ENCODE measurements around the gene FOXP1. TPM values are rescaled to one million over a fixed set of nuclear protein-coding genes. Genes with fewer than 3 reads are reported as not detected.

Gene FOXP1
- polyA plus RNA-seq, 4 donors = 4.9 to 66.5 (median 15.3) TPM

GRCh38 chr3:71294919-71295318, 288.6 kb downstream of the FOXP1 start:
- no peak overlapping the region for H3K27ac ChIP-seq (ENCODE audit: low read depth in 1 of 3, low read length in 2 of 3)
- WGBS, 3 donors = 91 to 92% (median 92%) methylated on average over 7 of the region's 7 CpGs
- H3K4me3 ChIP-seq (ENCODE audit: low read depth in 1 of 3, low read length in 3 of 3) = no peak overlapping the region

GRCh38 chr3:71290301-71290700, 293.2 kb downstream of the FOXP1 start:
- 96 to 98% (median 98%) methylated on average over 2 of the region's 2 CpGs for WGBS, 3 donors
- H3K27ac ChIP-seq (ENCODE audit: low read depth in 1 of 3, low read length in 2 of 3) = no peak overlapping the region
- H3K4me3 ChIP-seq (ENCODE audit: low read depth in 1 of 3, low read length in 3 of 3) = no peak overlapping the region
- no peaks in the 10 kb centered on the region for H3K9me3 ChIP-seq (ENCODE audit: control insufficient read depth in 2 of 2, insufficient read depth in 1 of 2, low read depth in 1 of 2, low read length in 1 of 2)
- no peaks in the 10 kb centered on the region for H3K27me3 ChIP-seq (ENCODE audit: control insufficient read depth in 3 of 3, insufficient read depth in 3 of 3, low read length in 3 of 3)
- FAIRE-seq (no peak), DNase-seq (no peak)
- no peaks in the 10 kb centered on the region for H3K4me1 ChIP-seq (ENCODE audit: control insufficient read depth in 3 of 3, insufficient read depth in 2 of 3, low read depth in 1 of 3, low read length in 2 of 3)
- no peaks in the 10 kb centered on the region for H3K36me3 ChIP-seq (ENCODE audit: control insufficient read depth in 3 of 3, insufficient read depth in 2 of 3, low read depth in 1 of 3, low read length in 3 of 3)

More at GRCh38 chr3:71294919-71295318, 288.6 kb downstream of the FOXP1 start:
- DNase-seq = no peak
- no peaks in the 10 kb centered on the region for H3K4me1 ChIP-seq (ENCODE audit: control insufficient read depth in 3 of 3, insufficient read depth in 2 of 3, low read depth in 1 of 3, low read length in 2 of 3)
- H3K36me3 ChIP-seq (ENCODE audit: control insufficient read depth in 3 of 3, insufficient read depth in 2 of 3, low read depth in 1 of 3, low read length in 3 of 3) = peaks cover 0 to 6% (median 3%) of the 10 kb centered on the region in 3 donors
- H3K9me3 ChIP-seq (ENCODE audit: control insufficient read depth in 2 of 2, insufficient read depth in 1 of 2, low read depth in 1 of 2, low read length in 1 of 2) = no peaks in the 10 kb centered on the region
- no peak for FAIRE-seq
- H3K27me3 ChIP-seq (ENCODE audit: control insufficient read depth in 3 of 3, insufficient read depth in 3 of 3, low read length in 3 of 3) = no peaks in the 10 kb centered on the region

GRCh38 chr3:71288269-71288930, 295.1 kb downstream of the FOXP1 start:
- FAIRE-seq = no peak
- Histone ChIP-seq H3K36me3 (ENCODE audit: control insufficient read depth in 3 of 3, insufficient read depth in 2 of 3, low read depth in 1 of 3, low read length in 3 of 3) (peaks cover 0 to 3% (median 0%) of the 10 kb centered on the region in 3 donors), H3K4me1 (ENCODE audit: control insufficient read depth in 3 of 3, insufficient read depth in 2 of 3, low read depth in 1 of 3, low read length in 2 of 3) (no peaks in the 10 kb centered on the region), H3K4me3 (ENCODE audit: low read depth in 1 of 3, low read length in 3 of 3) (no peak overlapping the region), H3K27ac (ENCODE audit: low read depth in 1 of 3, low read length in 2 of 3) (no peak overlapping the region), H3K9me3 (ENCODE audit: control insufficient read depth in 2 of 2, insufficient read depth in 1 of 2, low read depth in 1 of 2, low read length in 1 of 2) (no peaks in the 10 kb centered on the region), H3K27me3 (ENCODE audit: control insufficient read depth in 3 of 3, insufficient read depth in 3 of 3, low read length in 3 of 3) (no peaks in the 10 kb centered on the region)
- DNase-seq = no peak
- 73 to 88% (median 80%) methylated on average over 4 of the region's 4 CpGs for WGBS, 3 donors

GRCh38 chr3:71285086-71285485, 298.4 kb downstream of the FOXP1 start:
- Histone ChIP-seq H3K27me3 (ENCODE audit: control insufficient read depth in 3 of 3, insufficient read depth in 3 of 3, low read length in 3 of 3) (no peaks in the 10 kb centered on the region), H3K36me3 (ENCODE audit: control insufficient read depth in 3 of 3, insufficient read depth in 2 of 3, low read depth in 1 of 3, low read length in 3 of 3) (peaks cover 0 to 6% (median 0%) of the 10 kb centered on the region in 3 donors), H3K27ac (ENCODE audit: low read depth in 1 of 3, low read length in 2 of 3) (no peak overlapping the region), H3K9me3 (ENCODE audit: control insufficient read depth in 2 of 2, insufficient read depth in 1 of 2, low read depth in 1 of 2, low read length in 1 of 2) (no peaks in the 10 kb centered on the region), H3K4me3 (ENCODE audit: low read depth in 1 of 3, low read length in 3 of 3) (no peak overlapping the region), H3K4me1 (ENCODE audit: control insufficient read depth in 3 of 3, insufficient read depth in 2 of 3, low read depth in 1 of 3, low read length in 2 of 3) (no peaks in the 10 kb centered on the region)
- 92 to 98% (median 96%) methylated on average over 5 of the region's 5 CpGs for WGBS, 3 donors
- DNase-seq (no peak), FAIRE-seq (no peak)

GRCh38 chr3:71282976-71283375, 300.6 kb downstream of the FOXP1 start:
- Histone ChIP-seq H3K9me3 (ENCODE audit: control insufficient read depth in 2 of 2, insufficient read depth in 1 of 2, low read depth in 1 of 2, low read length in 1 of 2) (no peaks in the 10 kb centered on the region), H3K4me1 (ENCODE audit: control insufficient read depth in 3 of 3, insufficient read depth in 2 of 3, low read depth in 1 of 3, low read length in 2 of 3) (no peaks in the 10 kb centered on the region), H3K36me3 (ENCODE audit: control insufficient read depth in 3 of 3, insufficient read depth in 2 of 3, low read depth in 1 of 3, low read length in 3 of 3) (peaks cover 0 to 6% (median 0%) of the 10 kb centered on the region in 3 donors), H3K27ac (ENCODE audit: low read depth in 1 of 3, low read length in 2 of 3) (no peak overlapping the region), H3K27me3 (ENCODE audit: control insufficient read depth in 3 of 3, insufficient read depth in 3 of 3, low read length in 3 of 3) (no peaks in the 10 kb centered on the region), H3K4me3 (ENCODE audit: low read depth in 1 of 3, low read length in 3 of 3) (no peak overlapping the region)
- no peak for DNase-seq
- 88 to 100% (median 94%) methylated on average over 2 of the region's 2 CpGs for WGBS, 3 donors
- FAIRE-seq = no peak

- H3K36me3 ChIP-seq (ENCODE audit: control insufficient read depth in 3 of 3, insufficient read depth in 2 of 3, low read depth in 1 of 3, low read length in 3 of 3) = peaks cover 0 to 9% (median 0%) of the 10 kb centered on the region in 3 donors
- H3K27me3 ChIP-seq (ENCODE audit: control insufficient read depth in 3 of 3, insufficient read depth in 3 of 3, low read length in 3 of 3) = no peaks in the 10 kb centered on the region
- WGBS, 3 donors = 83 to 91% (median 86%) methylated on average over 7 of the region's 7 CpGs
- no peaks in the 10 kb centered on the region for H3K4me1 ChIP-seq (ENCODE audit: control insufficient read depth in 3 of 3, insufficient read depth in 2 of 3, low read depth in 1 of 3, low read length in 2 of 3)
- no peak for FAIRE-seq
- no peak for DNase-seq
- no peaks in the 10 kb centered on the region for H3K9me3 ChIP-seq (ENCODE audit: control insufficient read depth in 2 of 2, insufficient read depth in 1 of 2, low read depth in 1 of 2, low read length in 1 of 2)
- H3K27ac ChIP-seq (ENCODE audit: low read depth in 1 of 3, low read length in 2 of 3) = no peak overlapping the region
- H3K4me3 ChIP-seq (ENCODE audit: low read depth in 1 of 3, low read length in 3 of 3) = no peak overlapping the region
Measured at GRCh38 chr3:71281280-71281679, 302.2 kb downstream of the FOXP1 start.

- Histone ChIP-seq H3K36me3 (ENCODE audit: control insufficient read depth in 3 of 3, insufficient read depth in 2 of 3, low read depth in 1 of 3, low read length in 3 of 3) (peaks cover 0 to 6% (median 2%) of the 10 kb centered on the region in 3 donors), H3K4me3 (ENCODE audit: low read depth in 1 of 3, low read length in 3 of 3) (no peak overlapping the region), H3K4me1 (ENCODE audit: control insufficient read depth in 3 of 3, insufficient read depth in 2 of 3, low read depth in 1 of 3, low read length in 2 of 3) (no peaks in the 10 kb centered on the region), H3K9me3 (ENCODE audit: control insufficient read depth in 2 of 2, insufficient read depth in 1 of 2, low read depth in 1 of 2, low read length in 1 of 2) (no peaks in the 10 kb centered on the region), H3K27me3 (ENCODE audit: control insufficient read depth in 3 of 3, insufficient read depth in 3 of 3, low read length in 3 of 3) (no peaks in the 10 kb centered on the region), H3K27ac (ENCODE audit: low read depth in 1 of 3, low read length in 2 of 3) (no peak overlapping the region)
- DNase-seq (no peak), FAIRE-seq (no peak)
- 91 to 98% (median 93%) methylated on average over 3 of the region's 3 CpGs for WGBS, 3 donors
Measured at GRCh38 chr3:71277341-71277740, 306.2 kb downstream of the FOXP1 start.

- 96 to 97% (median 96%) methylated on average over 4 of the region's 4 CpGs for WGBS, 3 donors
- peaks cover 0 to 6% (median 2%) of the 10 kb centered on the region in 3 donors for H3K36me3 ChIP-seq (ENCODE audit: control insufficient read depth in 3 of 3, insufficient read depth in 2 of 3, low read depth in 1 of 3, low read length in 3 of 3)
- FAIRE-seq (no peak), DNase-seq (no peak)
- H3K4me1 ChIP-seq (ENCODE audit: control insufficient read depth in 3 of 3, insufficient read depth in 2 of 3, low read depth in 1 of 3, low read length in 2 of 3) = no peaks in the 10 kb centered on the region
- no peak overlapping the region for H3K4me3 ChIP-seq (ENCODE audit: low read depth in 1 of 3, low read length in 3 of 3)
- no peaks in the 10 kb centered on the region for H3K27me3 ChIP-seq (ENCODE audit: control insufficient read depth in 3 of 3, insufficient read depth in 3 of 3, low read length in 3 of 3)
- H3K27ac ChIP-seq (ENCODE audit: low read depth in 1 of 3, low read length in 2 of 3) = no peak overlapping the region
- H3K9me3 ChIP-seq (ENCODE audit: control insufficient read depth in 2 of 2, insufficient read depth in 1 of 2, low read depth in 1 of 2, low read length in 1 of 2) = no peaks in the 10 kb centered on the region
Measured at GRCh38 chr3:71276531-71276930, 307.0 kb downstream of the FOXP1 start.

- 86 to 91% (median 88%) methylated on average over 4 of the region's 4 CpGs for WGBS, 3 donors
- Histone ChIP-seq H3K36me3 (ENCODE audit: control insufficient read depth in 3 of 3, insufficient read depth in 2 of 3, low read depth in 1 of 3, low read length in 3 of 3) (peaks cover 0 to 13% (median 2%) of the 10 kb centered on the region in 3 donors), H3K27me3 (ENCODE audit: control insufficient read depth in 3 of 3, insufficient read depth in 3 of 3, low read length in 3 of 3) (no peaks in the 10 kb centered on the region), H3K27ac (ENCODE audit: low read depth in 1 of 3, low read length in 2 of 3) (no peak overlapping the region), H3K4me1 (ENCODE audit: control insufficient read depth in 3 of 3, insufficient read depth in 2 of 3, low read depth in 1 of 3, low read length in 2 of 3) (peaks cover 0 to 10% (median 4%) of the 10 kb centered on the region in 3 donors), H3K9me3 (ENCODE audit: control insufficient read depth in 2 of 2, insufficient read depth in 1 of 2, low read depth in 1 of 2, low read length in 1 of 2) (no peaks in the 10 kb centered on the region), H3K4me3 (ENCODE audit: low read depth in 1 of 3, low read length in 3 of 3) (no peak overlapping the region)
- no peak for FAIRE-seq
- DNase-seq = no peak
Measured at GRCh38 chr3:71273453-71273852, 310.1 kb downstream of the FOXP1 start.

Data from small intestine (tissue), 7 donors.